HEK293 (cell line): Measurements from ENCODE around the gene NLRP6.

Experiments used
- CTCF ChIA-PET: fragments of 350-600 bp; formaldehyde crosslinking; extraction: SDS; loops from one replicate; lab custom pipeline; 2021; ENCODE audit warnings: antibody characterized with exemption; lab: Yijun Ruan, JAX
- POLR2A ChIA-PET: fragments of 300-600 bp; formaldehyde crosslinking; extraction: SDS; loops from one replicate; lab custom pipeline; 2020; ENCODE audit warnings: antibody characterized with exemption, inconsistent platforms; lab: Yijun Ruan, JAX
- H3K27ac ChIP-seq: fragments of 200-500 bp; sonication (Bioruptor generic); 2 replicates; pipeline ENCODE4 v1.5.1; 2014; ENCODE audit warnings: low read depth, low read length, control low read depth, inconsistent platforms; ENCODE audit errors: extremely low read depth
- H3K36me3 ChIP-seq, 2 experiments: fragments of 200-500 bp in 1 of 2; sonication (Bioruptor generic) in 1 of 2; 1 replicate in 1 of 2; 2 replicates in 1 of 2; pipeline ENCODE4 v1.5.1; 2014 to 2017; ENCODE audit warnings: inconsistent platforms in 2 of 2, low read length in 2 of 2; ENCODE audit not compliant: control insufficient read depth in 2 of 2, insufficient read depth in 1 of 2
- H3K4me1 ChIP-seq: fragments of 200-500 bp; sonication (Bioruptor generic); 2 replicates; pipeline ENCODE4 v1.5.1; 2014; ENCODE audit warnings: mild to moderate bottlenecking, low read length, inconsistent platforms; ENCODE audit not compliant: control insufficient read depth, insufficient read depth
- H3K4me3 ChIP-seq: 2 replicates; pipeline ENCODE4 v1.5.1; 2011; ENCODE audit warnings: low read depth, mild to moderate bottlenecking, control low read depth, low read length, moderate library complexity
- H3K9me3 ChIP-seq: fragments of 200-500 bp; sonication (Bioruptor generic); 2 replicates; pipeline ENCODE4 v1.5.1; 2014; ENCODE audit warnings: low read depth, low read length, inconsistent platforms; ENCODE audit not compliant: control insufficient read depth, insufficient read depth
- EGR2 ChIP-seq: fragments of 450-650 bp; formaldehyde crosslinking; IDR thresholded peaks from 2 replicates; pipeline ENCODE4 v1.5.1; 2016; ENCODE audit warnings: low read depth, missing biosample characterization, missing genetic modification characterization
- GFI1B ChIP-seq: fragments of 450-650 bp; formaldehyde crosslinking; IDR thresholded peaks from 2 replicates; pipeline ENCODE4 v1.5.1; 2016; ENCODE audit warnings: missing biosample characterization, missing genetic modification characterization
- MZF1 ChIP-seq: fragments of 450-650 bp; formaldehyde crosslinking; IDR thresholded peaks from 2 replicates; pipeline ENCODE4 v1.5.1; 2017; ENCODE audit warnings: missing biosample characterization, missing genetic modification characterization, borderline replicate concordance
- RBAK ChIP-seq: fragments of 450-650 bp; formaldehyde crosslinking; IDR thresholded peaks from 2 replicates; pipeline ENCODE4 v1.5.1; 2016; ENCODE audit warnings: missing biosample characterization, missing genetic modification characterization
- WT1 ChIP-seq: fragments of 450-650 bp; formaldehyde crosslinking; IDR thresholded peaks from 2 replicates; pipeline ENCODE4 v1.5.1; 2016; ENCODE audit warnings: missing biosample characterization, missing genetic modification characterization
- ZFHX2 ChIP-seq: fragments of 450-650 bp; formaldehyde crosslinking; conservative IDR thresholded peaks from 2 replicates; pipeline ENCODE4 v1.5.1; 2016; ENCODE audit warnings: missing biosample characterization, missing genetic modification characterization
- ZNF184 ChIP-seq: fragments of 450-650 bp; IDR thresholded peaks from 2 replicates; pipeline ENCODE4 v1.5.1; 2018; ENCODE audit warnings: missing biosample characterization, mild to moderate bottlenecking, missing genetic modification characterization
- ZNF23 ChIP-seq: fragments of 450-650 bp; formaldehyde crosslinking; IDR thresholded peaks from 2 replicates; pipeline ENCODE4 v1.5.1; 2016; ENCODE audit warnings: missing biosample characterization, missing genetic modification characterization, borderline replicate concordance
- ZNF248 ChIP-seq: fragments of 450-650 bp; formaldehyde crosslinking; IDR thresholded peaks from 2 replicates; pipeline ENCODE4 v1.5.1; 2017; ENCODE audit warnings: missing biosample characterization, missing genetic modification characterization
- ZNF292 ChIP-seq: fragments of 450-650 bp; formaldehyde crosslinking; IDR thresholded peaks from 2 replicates; pipeline ENCODE4 v1.5.1; 2016; ENCODE audit warnings: low read depth, missing biosample characterization, missing genetic modification characterization, borderline replicate concordance
- ZNF362 ChIP-seq: fragments of 450-650 bp; formaldehyde crosslinking; IDR thresholded peaks from 2 replicates; pipeline ENCODE4 v1.5.1; 2016; ENCODE audit warnings: missing biosample characterization, missing genetic modification characterization
- ZNF510 ChIP-seq: fragments of 450-650 bp; formaldehyde crosslinking; IDR thresholded peaks from 2 replicates; pipeline ENCODE4 v1.5.1; 2018; ENCODE audit warnings: mild to moderate bottlenecking, missing genetic modification characterization, missing biosample characterization; ENCODE audit not compliant: insufficient replicate concordance
- ZNF560 ChIP-seq: fragments of 450-650 bp; formaldehyde crosslinking; IDR thresholded peaks from 2 replicates; pipeline ENCODE4 v1.5.1; 2017; ENCODE audit warnings: missing biosample characterization, missing genetic modification characterization, borderline replicate concordance
- ZNF704 ChIP-seq: fragments of 450-650 bp; formaldehyde crosslinking; IDR thresholded peaks from 2 replicates; pipeline ENCODE4 v1.5.1; 2016; ENCODE audit warnings: missing biosample characterization, missing genetic modification characterization
- ZNF747 ChIP-seq: fragments of 450-650 bp; formaldehyde crosslinking; IDR thresholded peaks from 2 replicates; pipeline ENCODE4 v1.5.1; 2016; ENCODE audit warnings: missing biosample characterization, missing genetic modification characterization
- ZNF776 ChIP-seq: fragments of 450-650 bp; formaldehyde crosslinking; IDR thresholded peaks from 2 replicates; pipeline ENCODE4 v1.5.0; 2017; ENCODE audit warnings: missing biosample characterization, missing genetic modification characterization, borderline replicate concordance
- ZSCAN23 ChIP-seq: fragments of 450-650 bp; formaldehyde crosslinking; IDR thresholded peaks from 2 replicates; pipeline ENCODE4 v1.5.1; 2016; ENCODE audit warnings: missing biosample characterization, missing genetic modification characterization
- ZXDB ChIP-seq: fragments of 450-650 bp; formaldehyde crosslinking; IDR thresholded peaks from 2 replicates; pipeline ENCODE4 v1.5.1; 2016; ENCODE audit warnings: missing biosample characterization, missing genetic modification characterization

NLRP6 gene

GRCh38 chr11:291281-292210 is 13.3 kb downstream of the NLRP6 start (continued):
- TF ChIP-seq ZNF23 (tag by site-specific recombination) (no peak), GFI1B (no peak), ZSCAN23 (tag by site-specific recombination) (no peak), WT1 (tag by site-specific recombination) (no peak), ZNF560 (tag by site-specific recombination) (no peak), ZXDB (no peak), ZNF362 (no peak), ZNF747 (tag by site-specific recombination) (no peak), MZF1 (tag by site-specific recombination) (no peak), ZNF704 (tag by site-specific recombination) (no peak), ZNF510 (tag by site-specific recombination) (no peak)

- Histone ChIP-seq H3K36me3 (peaks cover 0 to 32% of the 10 kb centered on the region in 2 experiments; a peak in 1 of 3 replicates), H3K4me3 (no peak overlapping the region), H3K27ac (no peak overlapping the region), H3K4me1 (no peaks in the 10 kb centered on the region), H3K9me3 (no peaks in the 10 kb centered on the region)
- POLR2A ChIA-PET, result no interaction called here
- CTCF ChIA-PET, result no interaction called here
- TF ChIP-seq ZFHX2 (no peak), ZNF248 (no peak), EGR2 (tag by site-specific recombination) (no peak), ZNF184 (tag by site-specific recombination) (no peak), ZNF747 (tag by site-specific recombination) (no peak)
These were observed 14.3 kb downstream of the NLRP6 start for GRCh38 chr11:292211-293121.

GRCh38 chr11:293271-293851 is 15.2 kb downstream of the NLRP6 start:
- POLR2A ChIA-PET, result interaction anchor here (1.0 kb wide), 1 partner anchor 55 kb away, joined by 3 read pairs; no protein-coding TSS in a partner anchor
- no peak for TF ChIP-seq ZNF292 (tag by site-specific recombination)
- TF ChIP-seq RBAK (tag by site-specific recombination), result no peak
- no peak for TF ChIP-seq ZNF776
- H3K4me1 ChIP-seq, result no peaks in the 10 kb centered on the region

More at GRCh38 chr11:293271-293851, 15.2 kb downstream of the NLRP6 start:
- no peaks in the 10 kb centered on the region for H3K9me3 ChIP-seq
- H3K27ac ChIP-seq, result no peak overlapping the region
- CTCF ChIA-PET, result interaction anchor here (0.9 to 2.2 kb wide), 2 partner anchors 13 to 43 kb away, joined by 5 to 8 read pairs; no protein-coding TSS in a partner anchor
- no peak overlapping the region for H3K4me3 ChIP-seq
- H3K36me3 ChIP-seq, result peaks cover 0 to 32% of the 10 kb centered on the region in 2 experiments; a peak in 1 of 3 replicates
